ENCODE measurements around the gene POLA1. TPM values are rescaled to one million over a fixed set of nuclear protein-coding genes. Genes with fewer than 3 reads are reported as not detected.
A peak's percentile ranks its signal among the peaks of the same experiment; 100 is the strongest.
"Not testable (repeated sequence)": the region's sequence is repeated elsewhere in the genome, so short reads cannot be mapped to it uniquely, and the experiment has no call there.

The POLA1 gene
- total RNA-seq, 1 experiment from 2014 or later: 30.0 TPM

DNA sequence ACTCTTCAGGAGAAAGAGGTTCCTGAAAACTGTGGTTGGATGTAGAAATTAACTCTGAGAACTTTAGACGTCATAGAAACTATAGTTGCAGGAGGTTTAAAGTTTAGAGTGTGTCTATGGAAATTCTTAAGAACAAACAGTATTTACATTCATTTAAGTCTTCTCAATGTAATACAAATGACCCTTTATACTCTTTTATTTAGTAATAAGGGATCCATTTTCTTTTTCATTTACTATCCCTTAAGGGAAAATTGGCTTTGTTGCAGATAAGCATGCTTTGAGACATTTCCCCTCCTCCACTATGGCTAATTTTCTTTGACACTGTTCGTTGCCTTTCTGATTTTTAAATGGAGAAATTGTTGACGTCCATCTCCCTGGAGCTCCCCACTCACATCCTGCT is 96.4 kb downstream of the POLA1 start:
- Histone ChIP-seq H3K36me3 (no peaks in the 10 kb centered on the region), H3K27ac (no peak overlapping the region), H3K9me3 (replicated peaks) (no peaks in the 10 kb centered on the region), H3K27me3 (replicated peaks) (no peaks in the 10 kb centered on the region), H3K4me1 (replicated peaks) (no peaks in the 10 kb centered on the region), H3K4me3 (no peak overlapping the region)
- DNase-seq (ENCODE audit: low read depth in 1 of 2, low spot score in 2 of 2): no peak

DNA sequence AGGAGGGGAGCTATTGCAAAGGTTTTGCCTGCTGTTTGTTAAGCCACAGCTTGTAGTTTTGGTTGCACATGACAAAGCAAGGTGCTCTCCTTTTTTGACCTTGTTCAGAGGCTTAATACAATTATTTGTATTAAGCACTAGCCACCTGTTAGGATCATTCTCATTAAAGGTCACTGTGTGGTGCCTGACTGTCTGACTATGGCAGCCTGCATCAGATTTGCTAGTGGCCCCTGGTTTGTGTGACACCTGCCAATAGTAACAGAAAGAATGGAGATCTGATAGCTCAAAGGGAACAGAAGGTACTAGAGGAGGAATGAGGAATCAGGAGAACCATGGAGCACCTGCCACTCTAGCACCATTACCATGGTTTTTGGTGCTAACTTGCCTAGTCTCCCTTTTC is 102.5 kb downstream of the POLA1 start:
- H3K27ac ChIP-seq: no peak overlapping the region
- H3K4me3 ChIP-seq: no peak overlapping the region
- H3K27me3 ChIP-seq (replicated peaks): no peaks in the 10 kb centered on the region
- no peak for DNase-seq (ENCODE audit: low read depth in 1 of 2, low spot score in 2 of 2)
- no peaks in the 10 kb centered on the region for H3K9me3 ChIP-seq (replicated peaks)
- H3K36me3 ChIP-seq: no peaks in the 10 kb centered on the region
- H3K4me1 ChIP-seq (replicated peaks): 0 out of 2 replicates have a peak, but pooled peaks cover 3% of the 10 kb centered on the region

DNA sequence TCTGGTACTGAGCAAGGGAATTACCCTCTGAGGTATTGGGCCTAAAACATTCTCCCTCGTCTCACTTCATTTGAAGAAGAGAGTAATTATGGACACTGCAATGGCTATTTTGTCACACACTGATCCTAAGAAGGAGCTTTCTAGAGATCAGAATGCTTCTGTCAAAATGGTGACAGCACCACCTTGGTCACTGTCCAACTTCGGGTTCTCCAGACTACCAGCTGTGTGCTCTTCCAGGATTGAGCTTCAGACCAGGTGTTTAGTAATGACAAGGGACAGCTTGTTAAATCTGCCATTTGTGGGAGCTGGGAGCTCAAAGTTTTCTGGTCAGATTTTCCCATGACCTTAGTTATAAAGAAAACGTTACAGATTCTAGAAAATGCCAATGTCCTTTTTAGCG is 105.4 kb downstream of the POLA1 start:
- Histone ChIP-seq H3K27me3 (replicated peaks) (no peaks in the 10 kb centered on the region), H3K4me1 (replicated peaks) (0 out of 2 replicates have a peak, but pooled peaks cover 3% of the 10 kb centered on the region), H3K36me3 (no peaks in the 10 kb centered on the region), H3K4me3 (no peak overlapping the region), H3K9me3 (replicated peaks) (no peaks in the 10 kb centered on the region), H3K27ac (no peak overlapping the region)
- no peak for DNase-seq (ENCODE audit: low read depth in 1 of 2, low spot score in 2 of 2)

DNA sequence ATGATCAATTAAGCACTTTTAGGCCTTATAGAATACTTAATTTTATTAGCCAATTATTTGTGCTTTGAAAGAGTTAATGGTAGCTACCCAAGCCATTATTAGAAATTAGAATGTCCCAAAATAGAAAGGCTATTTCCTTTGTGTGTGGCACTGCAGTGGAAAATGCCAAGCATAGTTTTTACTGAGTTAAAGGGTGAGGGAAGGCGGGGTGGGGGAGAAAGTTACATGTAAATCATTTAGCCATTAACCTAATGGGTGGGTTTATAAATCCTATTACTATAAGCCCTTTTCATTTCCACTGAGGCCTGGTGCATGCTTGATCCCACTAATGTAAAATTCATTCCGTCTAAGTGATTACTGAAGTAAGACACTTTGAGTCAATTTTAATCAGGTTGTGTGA is 105.8 kb downstream of the POLA1 start:
- Histone ChIP-seq H3K4me1 (replicated peaks) (0 out of 2 replicates have a peak, but pooled peaks cover 3% of the 10 kb centered on the region), H3K27me3 (replicated peaks) (no peaks in the 10 kb centered on the region), H3K36me3 (no peaks in the 10 kb centered on the region), H3K9me3 (replicated peaks) (no peaks in the 10 kb centered on the region), H3K27ac (no peak overlapping the region), H3K4me3 (no peak overlapping the region)
- DNase-seq (ENCODE audit: low read depth in 1 of 2, low spot score in 2 of 2): no peak

DNA sequence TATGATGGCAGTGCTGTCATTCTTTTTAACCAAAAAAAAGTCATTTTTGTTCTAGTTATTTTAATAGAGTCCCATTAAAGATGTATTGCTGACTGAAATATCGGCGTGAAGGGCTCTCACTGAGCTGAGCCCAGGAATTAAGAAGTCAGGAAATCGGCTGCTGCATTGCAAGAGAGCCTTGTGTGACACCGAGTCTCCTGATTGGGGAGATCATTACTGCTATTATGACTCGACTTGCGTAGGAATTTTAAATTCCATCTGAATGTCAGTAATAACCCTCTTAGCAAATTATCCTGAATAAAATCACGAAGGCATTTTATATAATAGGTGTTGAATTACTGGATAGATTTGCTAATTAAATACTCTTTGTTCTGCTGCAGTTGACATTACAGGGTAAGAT is 111.5 kb downstream of the POLA1 start:
- Histone ChIP-seq H3K9me3 (replicated peaks) (no peaks in the 10 kb centered on the region), H3K36me3 (no peaks in the 10 kb centered on the region), H3K27ac (no peak overlapping the region), H3K4me1 (replicated peaks) (no peaks in the 10 kb centered on the region), H3K4me3 (no peak overlapping the region), H3K27me3 (replicated peaks) (no peaks in the 10 kb centered on the region)
- no peak for DNase-seq (ENCODE audit: low read depth in 1 of 2, low spot score in 2 of 2)

DNA sequence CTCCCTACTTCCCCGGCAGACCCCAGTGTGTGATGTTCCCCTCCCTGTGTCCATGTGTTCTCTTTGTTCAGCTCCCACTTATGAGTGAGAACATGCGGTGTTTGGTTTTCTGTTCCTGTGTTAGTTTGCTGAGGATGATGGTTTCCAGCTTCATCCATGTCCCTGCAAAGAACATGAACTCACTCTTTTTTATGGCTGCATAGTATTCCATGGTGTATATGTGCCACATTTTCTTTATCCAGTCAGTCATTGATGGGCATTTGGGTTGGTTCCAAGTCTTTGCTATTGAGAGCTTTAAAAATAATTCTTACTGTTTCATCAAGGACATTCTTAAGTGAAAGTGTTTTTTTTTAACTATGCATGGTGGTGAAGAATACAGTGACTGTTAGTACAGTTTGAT is 126.1 kb downstream of the POLA1 start:
- not testable (repeated sequence) for H3K36me3 ChIP-seq; H3K27ac ChIP-seq; H3K9me3 ChIP-seq (replicated peaks); H3K4me1 ChIP-seq (replicated peaks); DNase-seq (ENCODE audit: low read depth in 1 of 2, low spot score in 2 of 2); H3K4me3 ChIP-seq; H3K27me3 ChIP-seq (replicated peaks)

DNA sequence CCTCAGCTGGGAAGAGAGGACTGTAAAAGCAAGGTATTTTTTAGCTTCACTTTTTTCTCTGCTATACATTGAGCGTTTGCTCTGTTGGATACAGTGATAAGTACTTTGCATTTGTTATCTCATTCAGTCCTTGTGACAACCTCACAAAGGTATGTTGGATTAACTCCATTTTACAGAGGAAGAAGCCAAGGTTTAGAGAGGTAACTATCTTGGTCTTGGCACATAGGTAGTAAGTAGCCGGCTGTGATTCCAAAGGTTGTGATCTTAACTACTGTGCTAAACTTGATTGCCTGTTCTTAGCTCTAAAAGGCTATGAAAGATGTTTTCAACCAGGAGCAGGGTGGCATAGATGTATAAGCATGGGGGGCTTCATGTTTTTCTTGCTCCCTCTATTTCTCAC is 134.4 kb downstream of the POLA1 start:
- no peak overlapping the region for H3K4me3 ChIP-seq
- H3K27me3 ChIP-seq (replicated peaks): no peaks in the 10 kb centered on the region
- H3K4me1 ChIP-seq (replicated peaks): no peaks in the 10 kb centered on the region
- no peak overlapping the region for H3K27ac ChIP-seq
- H3K9me3 ChIP-seq (replicated peaks): no peaks in the 10 kb centered on the region
- no peak for DNase-seq (ENCODE audit: low read depth in 1 of 2, low spot score in 2 of 2)
- H3K36me3 ChIP-seq: 0 out of 2 replicates have a peak, but pooled peaks cover 4% of the 10 kb centered on the region

DNA sequence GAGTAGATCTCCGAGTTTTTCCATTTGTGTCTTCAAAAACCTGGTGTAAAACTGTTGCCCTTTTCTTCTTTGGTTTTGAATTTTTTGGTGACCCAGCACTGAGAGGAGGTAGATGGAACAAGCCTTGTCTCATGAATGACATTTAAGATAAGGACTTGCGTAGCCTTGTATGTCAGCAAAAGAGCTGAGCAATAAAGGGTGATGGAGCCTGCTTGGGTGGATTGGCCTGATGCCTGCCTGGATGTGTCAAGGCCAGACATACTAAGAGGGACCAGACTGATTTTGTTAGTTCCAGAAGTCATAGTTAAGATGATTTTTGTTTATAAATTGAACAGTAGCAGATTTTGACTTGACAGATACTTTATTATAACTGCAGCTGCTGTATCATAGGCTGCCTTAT is 134.9 kb downstream of the POLA1 start:
- Histone ChIP-seq H3K9me3 (replicated peaks) (no peaks in the 10 kb centered on the region), H3K27ac (no peak overlapping the region), H3K27me3 (replicated peaks) (no peaks in the 10 kb centered on the region), H3K4me3 (no peak overlapping the region), H3K36me3 (peaks cover 4% of the 10 kb centered on the region; the same call in 1 of the 2 replicates), H3K4me1 (replicated peaks) (no peaks in the 10 kb centered on the region)
- DNase-seq (ENCODE audit: low read depth in 1 of 2, low spot score in 2 of 2): no peak

DNA sequence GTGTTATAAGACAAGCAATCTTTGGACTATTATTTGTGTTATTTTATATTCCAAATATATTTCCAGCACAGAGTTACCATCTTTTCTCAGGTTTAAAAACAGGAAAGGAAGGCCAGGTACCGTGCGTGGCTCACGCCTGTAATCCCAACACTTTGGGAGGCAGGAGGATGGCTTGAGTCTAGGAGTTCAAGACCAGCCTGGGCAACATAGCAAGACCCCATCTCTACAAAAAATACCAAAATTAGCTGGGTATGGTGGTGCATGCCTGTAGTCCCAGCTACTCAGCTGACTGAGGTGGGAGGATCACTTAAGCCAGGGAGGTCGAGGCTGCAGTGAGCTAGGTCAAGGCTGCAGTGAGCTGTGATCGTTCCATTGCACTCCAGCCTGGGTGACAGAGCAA is 140.0 kb downstream of the POLA1 start:
- no peak for DNase-seq (ENCODE audit: low read depth in 1 of 2, low spot score in 2 of 2)
- Histone ChIP-seq H3K27me3 (replicated peaks) (no peaks in the 10 kb centered on the region), H3K4me3 (no peak overlapping the region), H3K4me1 (replicated peaks) (no peaks in the 10 kb centered on the region), H3K9me3 (replicated peaks) (no peaks in the 10 kb centered on the region), H3K36me3 (no peaks in the 10 kb centered on the region; the same call in 1 of the 2 replicates), H3K27ac (no peak overlapping the region)

DNA sequence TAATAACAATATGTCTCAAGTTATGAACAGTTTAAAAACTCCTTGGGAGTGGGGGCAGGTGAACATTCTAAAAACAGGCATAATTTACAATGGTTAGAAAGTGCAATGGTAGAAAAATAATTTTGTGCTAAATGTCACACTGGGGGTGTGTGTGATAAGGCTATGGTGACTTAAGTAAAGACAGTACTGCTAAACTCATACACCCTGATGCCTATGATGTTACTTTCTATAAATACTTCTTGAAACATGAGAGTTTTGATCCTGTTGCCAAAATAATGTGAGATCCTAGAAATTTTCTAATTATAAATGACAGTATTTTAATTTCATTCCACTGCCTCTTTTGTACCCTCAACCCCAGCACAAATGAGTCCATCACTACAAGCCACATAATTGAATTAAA is 144.2 kb downstream of the POLA1 start:
- DNase-seq (ENCODE audit: low read depth in 1 of 2, low spot score in 2 of 2): no peak
- Histone ChIP-seq H3K4me1 (replicated peaks) (no peaks in the 10 kb centered on the region), H3K27me3 (replicated peaks) (no peaks in the 10 kb centered on the region), H3K27ac (no peak overlapping the region), H3K4me3 (no peak overlapping the region), H3K9me3 (replicated peaks) (no peaks in the 10 kb centered on the region), H3K36me3 (no peaks in the 10 kb centered on the region; the same call in 1 of the 2 replicates)

DNA sequence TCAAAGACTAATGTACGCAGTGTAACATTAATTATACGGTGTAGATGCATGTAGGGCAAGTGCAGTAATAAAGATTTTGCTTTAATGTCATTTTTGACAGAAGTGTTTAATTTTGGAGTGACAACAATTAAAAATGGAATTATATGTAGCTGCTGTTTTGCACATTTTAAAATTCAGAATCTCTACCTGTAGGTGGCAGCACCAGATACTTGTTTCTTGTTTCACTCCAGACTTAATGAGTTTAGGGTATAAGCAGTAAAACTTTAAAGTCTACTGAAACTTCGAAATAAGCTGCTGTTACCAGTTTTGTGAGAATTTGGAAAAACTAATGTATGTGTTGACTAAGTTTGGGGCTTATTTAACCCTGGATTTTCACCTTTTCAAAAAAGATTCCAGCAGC is 144.9 kb downstream of the POLA1 start:
- Histone ChIP-seq H3K4me3 (no peak overlapping the region), H3K27me3 (replicated peaks) (no peaks in the 10 kb centered on the region), H3K36me3 (no peaks in the 10 kb centered on the region; the same call in 1 of the 2 replicates), H3K27ac (no peak overlapping the region), H3K4me1 (replicated peaks) (no peaks in the 10 kb centered on the region), H3K9me3 (replicated peaks) (no peaks in the 10 kb centered on the region)
- DNase-seq (ENCODE audit: low read depth in 1 of 2, low spot score in 2 of 2): peak in 1 of 2 experiments; percentile 21

DNA sequence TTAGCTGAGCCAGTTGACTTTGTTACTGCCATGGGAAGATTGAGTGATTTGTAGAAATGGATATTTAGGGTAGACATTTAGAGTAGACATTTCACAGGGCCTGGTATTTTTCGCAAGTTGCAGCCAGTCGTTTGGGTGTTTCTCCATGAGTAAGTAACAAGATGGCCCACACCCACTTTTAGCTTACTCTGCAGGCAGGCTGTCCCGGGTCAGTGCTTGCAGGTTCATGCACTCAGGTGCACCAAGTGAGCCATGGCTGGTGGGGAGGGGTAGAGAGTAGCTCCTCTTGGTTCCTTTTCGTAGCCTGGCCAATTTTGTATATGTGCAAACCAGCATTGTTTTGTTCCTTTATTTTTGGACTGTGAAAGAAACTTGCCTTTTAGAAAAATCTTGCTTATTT is 145.6 kb downstream of the POLA1 start:
- Histone ChIP-seq H3K36me3 (no peaks in the 10 kb centered on the region; the same call in 1 of the 2 replicates), H3K4me3 (no peak overlapping the region), H3K4me1 (replicated peaks) (no peaks in the 10 kb centered on the region), H3K27ac (no peak overlapping the region), H3K27me3 (replicated peaks) (no peaks in the 10 kb centered on the region), H3K9me3 (replicated peaks) (no peaks in the 10 kb centered on the region)
- DNase-seq (ENCODE audit: low read depth in 1 of 2, low spot score in 2 of 2): no peak

DNA sequence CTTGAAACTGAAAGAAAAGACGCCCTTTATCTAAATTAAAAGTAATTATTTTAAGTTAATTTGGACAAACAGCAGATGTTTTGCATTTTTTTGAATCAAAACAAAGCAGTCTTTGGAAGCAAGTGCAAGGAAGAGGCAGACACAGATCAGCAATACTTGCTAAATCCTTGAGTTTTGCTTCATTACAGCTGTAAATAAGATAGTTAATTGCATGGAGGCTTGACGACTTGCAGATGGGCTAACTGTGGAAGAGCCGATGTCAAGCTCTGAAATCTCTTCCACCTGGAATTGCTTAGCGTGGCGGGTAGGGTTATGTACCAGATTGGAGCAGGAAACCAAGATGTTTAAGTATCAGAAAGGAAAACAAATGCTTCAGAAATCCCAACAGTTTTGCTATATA is 148.8 kb downstream of the POLA1 start:
- no peaks in the 10 kb centered on the region for H3K27me3 ChIP-seq (replicated peaks)
- H3K4me1 ChIP-seq (replicated peaks): no peaks in the 10 kb centered on the region
- H3K27ac ChIP-seq: no peak overlapping the region
- H3K9me3 ChIP-seq (replicated peaks): no peaks in the 10 kb centered on the region
- H3K4me3 ChIP-seq: no peak overlapping the region
- DNase-seq (ENCODE audit: low read depth in 1 of 2, low spot score in 2 of 2): no peak
- H3K36me3 ChIP-seq: no peaks in the 10 kb centered on the region; the same call in 1 of the 2 replicates

DNA sequence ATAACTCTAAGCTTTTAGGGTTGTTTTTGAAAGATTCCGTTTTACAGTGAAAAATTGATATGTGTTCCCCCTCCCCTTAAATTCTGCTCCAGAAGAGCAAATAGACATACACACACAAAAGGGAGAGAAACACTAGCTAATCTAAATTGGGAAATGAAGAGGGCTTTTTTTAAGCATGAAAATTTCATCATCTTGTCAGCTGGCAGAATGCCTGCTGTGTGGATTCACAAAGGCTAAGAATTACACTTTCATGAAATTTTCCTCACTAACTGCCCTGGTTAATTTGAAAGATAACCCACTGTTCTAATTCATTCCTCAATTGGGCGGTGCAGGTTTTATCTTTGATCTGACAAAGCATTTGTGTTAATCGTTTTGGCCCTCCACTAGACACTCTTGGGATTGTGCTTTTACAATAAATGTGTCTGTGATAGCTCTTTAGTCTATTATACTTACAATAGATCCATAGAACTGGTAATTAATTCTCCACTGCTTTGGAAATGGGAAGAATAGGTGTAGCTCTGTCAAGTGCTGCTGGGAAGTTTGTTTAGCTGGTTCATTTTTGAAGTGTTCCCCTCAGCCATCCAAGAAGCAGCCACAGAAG is 152.9 kb downstream of the POLA1 start:
- H3K9me3 ChIP-seq (replicated peaks): no peaks in the 10 kb centered on the region
- H3K27ac ChIP-seq: no peak overlapping the region
- H3K4me1 ChIP-seq (replicated peaks): no peaks in the 10 kb centered on the region
- no peaks in the 10 kb centered on the region for H3K27me3 ChIP-seq (replicated peaks)
- no peak for DNase-seq (ENCODE audit: low read depth in 1 of 2, low spot score in 2 of 2)
- no peak overlapping the region for H3K4me3 ChIP-seq
- H3K36me3 ChIP-seq: no peaks in the 10 kb centered on the region; the same call in 1 of the 2 replicates

DNA sequence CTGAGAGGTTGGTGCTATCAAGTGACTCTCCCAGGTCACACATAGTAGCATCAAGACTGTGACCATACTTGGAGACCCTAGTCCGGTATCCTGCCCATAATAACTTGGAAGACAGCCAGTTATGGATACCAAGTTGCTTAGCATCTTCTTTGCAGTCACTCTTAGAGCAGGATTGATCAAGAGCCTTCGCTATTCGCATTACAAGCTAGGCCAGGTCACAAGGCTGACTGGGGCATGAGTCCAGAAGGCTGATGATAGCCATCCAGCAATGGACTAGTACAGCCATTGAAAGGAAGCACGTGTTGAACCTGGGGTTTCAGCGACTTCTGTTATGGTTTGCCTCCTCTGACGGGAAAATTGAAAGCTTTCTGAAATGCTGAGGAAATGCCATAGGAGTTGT is 157.6 kb downstream of the POLA1 start:
- no peak for DNase-seq (ENCODE audit: low read depth in 1 of 2, low spot score in 2 of 2)

More for the DNA sequence above, 157.6 kb downstream of the POLA1 start:
- Histone ChIP-seq H3K9me3 (replicated peaks) (no peaks in the 10 kb centered on the region), H3K4me1 (replicated peaks) (no peaks in the 10 kb centered on the region), H3K36me3 (no peaks in the 10 kb centered on the region), H3K27me3 (replicated peaks) (no peaks in the 10 kb centered on the region), H3K4me3 (no peak overlapping the region), H3K27ac (no peak overlapping the region)

Measured in SJSA1 (cell line).